GM10266 (cell line): Measurements from ENCODE around the gene CD82.
A peak's percentile ranks its signal among the peaks of the same experiment; 100 is the strongest.
"Not testable (repeated sequence)": the region's sequence is repeated elsewhere in the genome, so short reads cannot be mapped to it uniquely, and the experiment has no call there.

Experiments used
- DNase-seq: peaks from one replicate; pipeline ENCODE4 v3.0.0; 2012; ENCODE audit errors: extremely low spot score
- CTCF ChIP-seq: IDR thresholded peaks from 2 replicates; pipeline ENCODE4 v1.5.1; 2012; ENCODE audit warnings: mild to moderate bottlenecking, low read depth; ENCODE audit not compliant: control insufficient read depth, insufficient read depth; ENCODE audit errors: missing control alignments

The CD82 gene

GRCh38 chr11:44548032-44548695 lies 17.3 kb upstream of the CD82 start:
- TF ChIP-seq CTCF = no peak
- no peak for DNase-seq

- DNase-seq = not testable (repeated sequence)
Measured at GRCh38 chr11:44548961-44549749, 16.3 kb upstream of the CD82 start.

GRCh38 chr11:44550123-44550522 lies 15.3 kb upstream of the CD82 start:
- no peak for DNase-seq
- no peak for TF ChIP-seq CTCF

GRCh38 chr11:44551456-44552139 lies 13.9 kb upstream of the CD82 start:
- no peak for DNase-seq
- no peak for TF ChIP-seq CTCF

GRCh38 chr11:44555031-44555800 lies 10.2 kb upstream of the CD82 start:
- DNase-seq = no peak
- TF ChIP-seq CTCF = no peak

- TF ChIP-seq CTCF = peak; percentile 80
- no peak for DNase-seq
Measured at GRCh38 chr11:44556735-44557409, 8.6 kb upstream of the CD82 start.

GRCh38 chr11:44557464-44557863 lies 8.0 kb upstream of the CD82 start:
- TF ChIP-seq CTCF = no peak
- DNase-seq = no peak
